CD4-positive, alpha-beta T cell treated with Interleukin-15 for 1 hour (primary cell): ENCODE measurements around the gene CHD6.

Source experiments
- DNase-seq: peaks from one replicate; pipeline ENCODE4 v3.0.0-alpha.2; 2020

Gene CHD6

DNA sequence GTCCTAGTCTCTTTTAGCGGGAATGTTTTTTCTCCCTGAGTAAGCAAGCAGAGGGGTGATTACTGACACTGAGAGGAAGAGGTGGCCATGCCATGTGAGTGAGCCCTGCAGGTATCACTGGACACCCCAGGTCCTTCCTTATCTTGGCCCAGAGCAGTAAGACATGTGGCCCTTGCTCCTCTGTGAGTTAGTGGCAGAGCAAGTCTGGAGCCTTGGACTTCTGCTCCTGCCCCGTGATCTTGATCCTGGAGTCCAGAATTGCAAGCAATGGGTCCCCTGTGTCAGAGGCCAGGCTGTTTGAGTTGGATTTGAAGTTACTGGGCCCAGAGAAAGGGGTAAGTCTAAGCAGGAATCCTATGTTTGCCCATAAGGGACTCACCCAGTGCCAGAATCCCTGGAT, 159.4 kb downstream of the CHD6 start:
- no peak for DNase-seq

DNA sequence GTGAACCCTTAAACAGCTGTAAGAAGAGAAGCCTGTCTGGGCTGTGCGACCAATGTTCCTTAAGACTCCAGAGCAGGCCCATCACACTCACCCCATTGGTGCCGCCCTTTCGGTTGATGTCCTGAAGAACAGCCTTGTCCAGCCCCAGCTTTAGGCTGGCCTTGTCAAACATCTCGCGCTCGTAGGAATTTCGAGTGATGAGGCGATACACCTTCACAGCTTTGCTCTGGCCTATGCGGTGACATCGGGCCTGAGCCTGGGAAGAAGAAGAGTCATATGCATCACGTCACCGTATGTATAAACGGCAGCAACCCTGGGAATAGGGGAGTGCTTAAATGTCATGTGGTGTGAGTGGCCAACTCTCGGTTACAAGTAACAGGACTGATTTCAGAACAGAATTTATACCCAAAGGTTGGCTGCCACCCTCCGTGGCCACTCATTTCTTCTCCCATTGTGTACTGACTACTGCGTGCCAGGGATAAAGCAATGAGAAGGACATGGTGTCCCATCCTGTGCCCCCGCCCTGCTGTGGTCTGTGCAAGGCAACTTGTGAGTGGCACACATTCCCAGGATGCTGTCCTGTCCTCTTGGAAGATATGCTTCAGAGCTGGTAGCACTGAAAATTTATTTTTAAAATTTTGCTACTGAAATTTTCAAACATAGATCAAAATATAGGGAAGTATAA, 160.9 kb downstream of the CHD6 start:
- DNase-seq, result no peak

DNA sequence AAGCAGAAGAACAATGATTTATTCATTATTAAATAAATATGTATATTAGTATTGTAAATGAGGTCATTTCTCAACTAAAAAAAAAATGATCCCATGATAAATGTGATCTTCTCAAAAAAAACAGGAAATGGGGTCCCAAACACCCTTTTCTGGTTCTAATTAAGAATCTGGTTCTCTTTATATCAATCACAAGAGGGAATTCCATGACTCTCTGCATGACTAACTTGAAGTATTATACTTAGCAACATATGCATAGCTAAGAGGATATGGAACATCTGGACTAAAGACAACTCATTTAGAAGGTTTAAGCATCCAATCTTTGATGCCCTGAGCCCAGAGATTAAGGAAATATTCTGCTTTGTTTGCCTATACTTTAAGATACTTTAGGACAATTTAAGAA, 161.8 kb downstream of the CHD6 start:
- no peak for DNase-seq

DNA sequence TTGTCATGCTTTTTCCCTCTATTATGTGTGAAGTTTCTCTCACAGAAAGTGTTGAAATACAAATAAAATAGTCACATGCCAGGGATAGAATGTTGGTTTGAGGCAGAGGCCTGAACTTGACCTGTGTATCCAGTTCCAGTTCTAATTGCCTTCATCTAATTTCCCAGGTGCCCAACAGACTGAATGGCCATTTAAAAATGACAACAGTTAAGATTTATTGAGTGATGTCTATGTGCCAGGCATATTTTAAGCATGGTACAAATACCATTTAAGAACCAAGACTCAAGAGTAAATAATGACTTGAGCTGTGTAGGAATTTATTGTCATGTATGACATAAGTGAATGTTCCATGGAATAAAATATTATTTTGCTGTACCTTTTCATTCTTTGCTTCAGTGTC, 163.9 kb downstream of the CHD6 start:
- DNase-seq, result no peak

DNA sequence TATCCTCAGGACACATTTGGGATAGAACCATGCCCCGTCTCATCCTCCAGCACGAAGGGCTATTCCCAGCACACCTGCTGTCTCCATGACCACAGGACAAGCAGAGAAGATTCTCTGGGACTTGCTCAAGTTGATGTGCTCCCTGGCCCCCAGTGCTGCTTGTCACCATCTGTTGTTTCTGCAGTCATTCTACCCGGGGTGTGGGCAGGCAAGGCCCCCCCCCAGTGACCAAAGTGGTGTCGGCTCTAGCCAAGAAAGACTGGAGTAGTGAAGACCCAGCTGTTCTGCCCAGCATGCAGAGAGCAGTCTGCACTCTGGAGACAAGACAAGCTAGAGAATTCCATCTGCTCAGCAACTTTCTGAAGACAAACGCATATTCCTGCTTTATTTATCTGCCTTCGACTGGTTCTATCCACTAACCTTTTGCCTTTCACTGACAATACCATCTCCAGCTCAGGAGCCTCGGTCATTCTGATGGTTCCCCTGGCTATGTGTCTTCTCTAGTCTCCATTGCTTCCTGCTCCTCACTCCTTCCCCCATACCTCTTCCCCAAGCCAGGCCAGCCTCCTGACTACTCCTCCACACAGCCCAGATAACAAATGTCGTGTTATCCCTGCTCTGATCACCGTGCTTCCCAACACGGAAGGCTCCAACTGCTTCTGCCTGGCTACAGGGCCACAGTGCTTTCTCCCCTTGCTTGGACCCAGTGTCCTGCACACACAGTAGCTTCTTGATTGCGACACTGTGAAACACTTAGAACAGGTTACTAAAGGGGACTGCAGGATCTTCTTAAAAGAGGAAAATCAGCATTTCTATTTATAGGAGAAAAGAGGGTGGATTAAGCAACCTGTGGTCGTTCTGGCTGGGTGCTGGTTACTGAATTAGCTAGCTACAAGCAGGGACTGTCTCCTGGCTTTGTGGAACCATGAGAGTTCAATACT, 164.9 kb downstream of the CHD6 start:
- DNase-seq, result no peak

DNA sequence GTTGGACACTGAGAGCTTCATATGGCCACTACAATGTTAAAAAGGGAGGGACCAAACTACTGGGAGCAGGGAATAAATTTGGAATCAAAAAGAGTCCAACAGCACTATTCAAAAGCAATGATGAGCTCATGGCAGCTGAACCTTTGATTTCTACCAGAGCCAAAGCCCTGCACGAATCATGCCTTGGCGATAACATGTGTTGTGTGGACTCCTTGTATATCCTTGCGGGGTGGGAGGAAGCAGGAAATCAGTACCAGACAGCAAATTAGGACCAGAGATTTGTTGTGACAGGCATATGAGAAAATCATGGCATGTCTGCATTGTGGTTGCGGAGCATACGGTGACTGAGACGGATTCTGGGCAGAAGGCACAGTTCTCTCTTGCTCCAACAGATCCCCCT, 166.0 kb downstream of the CHD6 start:
- no peak for DNase-seq

DNA sequence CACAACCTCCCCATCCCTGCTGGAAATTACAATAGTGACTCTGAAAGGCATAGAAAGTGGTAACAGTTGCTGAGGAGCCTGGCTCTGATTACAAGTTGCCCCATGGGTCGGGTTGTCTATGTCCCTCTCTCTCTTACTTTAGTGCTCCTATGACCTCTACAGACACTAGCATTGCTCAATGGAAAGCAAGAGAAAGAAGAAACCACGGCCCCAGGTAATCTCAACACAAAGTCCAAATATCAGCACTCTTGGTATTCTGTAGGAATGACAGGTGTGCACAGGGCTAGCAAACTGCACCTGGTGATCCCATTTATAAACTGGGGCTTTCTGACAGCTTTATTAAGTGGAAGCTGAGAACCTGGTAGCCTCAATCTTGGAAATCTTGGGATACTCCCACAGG, 171.2 kb downstream of the CHD6 start:
- no peak for DNase-seq

DNA sequence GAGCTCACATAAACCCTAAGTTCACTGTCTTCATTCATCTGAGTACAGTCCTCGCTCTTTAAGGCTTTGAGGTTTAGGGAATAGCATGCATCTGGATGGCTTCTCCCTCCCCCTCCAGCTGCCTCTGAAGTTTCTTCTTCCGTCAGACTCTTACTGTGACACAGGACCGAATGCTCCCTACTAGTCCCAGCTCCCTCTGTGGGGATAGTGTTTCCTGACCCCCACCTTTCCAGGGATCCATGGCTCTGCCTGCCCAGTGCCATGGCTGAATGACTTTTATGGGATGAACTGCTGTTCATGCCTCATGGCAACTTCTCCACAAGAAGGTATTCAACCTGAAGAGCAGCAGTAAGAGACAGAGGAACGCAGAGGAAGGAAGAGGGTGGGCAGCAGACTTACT, 171.7 kb downstream of the CHD6 start:
- no peak for DNase-seq

DNA sequence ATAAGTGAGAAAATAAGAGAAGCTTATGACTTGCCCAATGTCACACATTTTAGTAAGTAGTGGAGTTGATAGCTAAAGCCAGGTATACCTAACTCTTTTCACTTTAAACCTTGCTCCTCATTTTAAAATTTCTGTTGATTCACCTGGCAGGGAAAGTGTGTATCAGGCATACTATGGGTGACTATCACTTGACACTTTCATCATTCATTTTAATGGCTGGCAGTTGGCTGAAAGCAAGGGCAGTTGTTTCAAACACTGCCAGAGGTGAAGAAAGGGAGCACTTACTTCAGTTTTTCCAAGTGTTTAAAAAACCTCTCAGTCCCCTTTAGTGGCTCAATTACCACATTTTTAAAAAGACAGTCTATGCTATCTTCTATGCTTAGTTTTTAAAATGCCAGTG, 173.4 kb downstream of the CHD6 start:
- DNase-seq, result no peak

DNA sequence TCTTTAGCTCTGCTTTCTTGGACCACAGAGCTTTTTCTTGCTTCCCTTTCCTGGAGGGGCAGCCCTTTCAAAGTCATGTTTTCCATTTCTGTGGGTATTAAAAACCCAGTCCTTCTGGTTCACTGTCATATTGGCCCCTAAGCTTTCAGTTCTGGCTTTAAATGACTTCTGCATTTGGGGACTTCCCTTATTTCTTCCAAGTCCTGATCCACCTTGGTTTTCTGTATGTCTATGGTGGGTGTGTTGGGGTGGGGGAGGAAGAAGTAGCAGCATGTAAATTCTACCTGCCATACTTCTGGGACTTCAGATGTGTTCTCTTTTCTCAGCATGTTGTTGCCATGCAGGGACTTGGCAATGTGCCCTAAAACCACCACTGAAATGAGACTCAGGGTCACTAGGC, 174.5 kb downstream of the CHD6 start:
- no peak for DNase-seq

DNA sequence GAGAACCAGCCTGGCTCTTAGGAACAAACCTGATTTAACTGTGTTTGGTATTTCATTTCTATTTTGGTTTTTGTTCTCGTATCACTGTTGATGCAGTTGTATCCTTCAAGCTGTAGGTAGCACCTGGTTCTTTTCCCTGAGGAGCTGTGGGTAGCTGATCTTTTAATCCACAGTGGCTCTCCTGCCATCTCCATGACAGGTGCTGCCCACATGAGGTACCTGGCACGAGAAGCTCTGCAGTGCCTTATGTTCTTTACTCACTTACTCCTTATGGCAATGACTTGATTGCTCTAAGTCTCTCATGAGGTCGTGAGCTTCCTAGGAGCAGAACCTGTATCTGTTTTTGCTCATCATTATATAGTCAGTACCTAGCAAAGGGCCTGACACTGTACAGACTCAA, 177.3 kb downstream of the CHD6 start:
- no peak for DNase-seq

DNA sequence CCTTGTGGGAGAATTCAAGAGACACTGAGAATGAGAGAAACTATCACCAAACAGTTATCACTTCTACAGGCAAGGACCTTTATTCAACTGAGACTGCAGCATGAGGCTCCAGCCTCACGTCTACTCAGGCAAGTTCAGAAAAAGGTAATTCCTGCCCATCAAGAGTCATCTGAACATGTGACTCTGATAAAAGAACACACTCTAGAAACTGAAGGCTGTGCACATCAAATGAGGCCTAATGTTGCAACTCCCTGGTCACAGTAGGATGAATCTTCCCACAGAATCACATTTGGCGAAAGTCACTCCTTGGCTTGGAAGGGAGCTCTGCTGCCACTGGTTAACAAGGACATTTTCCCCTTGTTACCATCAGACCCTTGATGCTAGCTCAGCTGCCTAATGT, 180.3 kb downstream of the CHD6 start:
- DNase-seq, result no peak

DNA sequence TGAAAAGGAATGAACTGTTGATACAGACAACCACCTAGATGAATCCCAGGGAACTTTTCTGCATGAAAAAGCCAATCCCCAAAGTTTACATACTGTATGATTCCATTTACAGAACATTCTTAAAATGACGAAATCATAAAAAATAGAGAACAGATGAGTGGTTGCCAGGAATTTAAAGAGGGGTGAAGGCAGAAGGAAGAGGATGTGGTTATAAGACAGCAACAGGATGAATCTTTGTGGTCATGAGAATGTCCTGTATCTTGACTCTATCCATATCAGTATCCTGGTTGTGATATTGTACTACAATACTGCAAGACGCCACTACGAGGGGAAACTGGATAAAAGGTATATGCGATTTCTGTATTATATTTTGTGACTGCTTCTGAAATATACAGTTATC, 181.5 kb downstream of the CHD6 start:
- no peak for DNase-seq

DNA sequence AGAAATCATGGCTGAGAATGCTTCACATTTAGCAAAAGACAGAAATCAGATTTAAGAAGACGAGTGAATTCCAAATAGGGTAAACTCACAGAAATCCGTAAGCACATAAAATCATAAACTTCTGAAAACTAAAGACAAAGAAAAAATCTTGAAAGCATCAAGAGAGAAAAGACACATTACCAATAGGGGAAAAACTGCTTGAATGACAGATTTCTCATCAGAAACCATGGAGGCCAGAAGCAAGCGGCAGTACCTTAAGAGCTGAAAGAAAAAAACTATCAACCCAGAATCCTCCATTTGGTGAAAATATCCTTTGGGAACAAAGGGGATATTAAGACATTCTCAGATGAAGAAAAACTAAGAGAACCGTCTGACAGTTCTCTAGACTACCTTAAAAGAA, 185.0 kb downstream of the CHD6 start:
- no peak for DNase-seq

DNA sequence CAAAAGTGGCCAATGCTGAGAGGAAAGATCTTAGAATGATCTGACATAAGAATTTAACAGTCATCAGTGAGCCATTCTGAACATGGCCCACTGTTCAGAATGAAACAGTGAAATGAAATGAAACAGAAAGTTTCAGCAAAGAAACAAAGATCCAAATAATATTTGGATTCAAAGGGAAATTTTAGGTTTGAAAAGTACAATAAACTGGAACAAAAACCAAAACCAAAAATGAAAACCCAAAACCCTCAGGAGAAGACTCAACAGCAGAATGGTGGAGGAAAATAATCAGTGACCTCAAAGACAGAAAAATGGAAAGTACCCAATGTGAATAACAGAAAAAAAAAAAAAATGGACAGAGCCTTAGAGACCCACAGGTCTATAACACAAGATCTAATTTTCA, 185.4 kb downstream of the CHD6 start:
- DNase-seq, result no peak

DNA sequence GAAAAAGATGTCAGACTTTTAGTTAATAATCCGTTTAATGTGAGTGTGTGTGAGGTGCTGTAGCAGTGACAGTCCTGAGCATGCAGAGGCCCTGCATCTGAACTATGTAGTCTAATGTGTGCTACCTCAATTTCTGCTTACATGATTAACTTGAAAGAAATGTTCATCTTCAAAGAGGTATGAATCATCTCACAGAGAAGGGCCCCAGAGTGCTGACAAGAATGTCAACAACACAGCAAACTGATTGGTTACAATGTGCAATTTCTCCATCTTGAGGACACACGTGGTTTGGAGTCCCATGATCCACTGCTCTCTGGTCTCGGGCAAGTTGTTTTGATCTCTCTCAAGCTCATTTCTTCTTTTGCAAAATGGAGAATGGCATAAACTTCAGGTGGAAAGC, 189.9 kb downstream of the CHD6 start:
- no peak for DNase-seq

DNA sequence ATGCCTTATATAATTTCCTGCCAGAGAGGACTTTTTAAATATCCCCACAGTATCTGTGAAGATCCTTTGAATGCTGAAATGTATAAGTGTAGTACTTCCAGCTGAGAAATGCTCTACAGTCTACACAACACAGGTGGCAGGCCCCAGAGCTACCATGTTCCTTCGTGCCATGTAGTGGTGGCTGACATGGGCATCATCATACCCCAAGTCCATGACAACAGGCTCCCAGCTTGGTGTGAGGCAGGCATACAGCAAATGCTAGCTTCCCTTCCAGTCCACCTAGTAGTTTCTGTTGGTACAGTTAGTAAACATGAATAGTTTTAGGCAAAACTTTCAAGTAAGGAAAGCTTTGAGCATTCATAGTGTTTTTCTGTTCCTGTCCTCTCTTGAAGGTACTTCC, 190.3 kb downstream of the CHD6 start:
- no peak for DNase-seq

DNA sequence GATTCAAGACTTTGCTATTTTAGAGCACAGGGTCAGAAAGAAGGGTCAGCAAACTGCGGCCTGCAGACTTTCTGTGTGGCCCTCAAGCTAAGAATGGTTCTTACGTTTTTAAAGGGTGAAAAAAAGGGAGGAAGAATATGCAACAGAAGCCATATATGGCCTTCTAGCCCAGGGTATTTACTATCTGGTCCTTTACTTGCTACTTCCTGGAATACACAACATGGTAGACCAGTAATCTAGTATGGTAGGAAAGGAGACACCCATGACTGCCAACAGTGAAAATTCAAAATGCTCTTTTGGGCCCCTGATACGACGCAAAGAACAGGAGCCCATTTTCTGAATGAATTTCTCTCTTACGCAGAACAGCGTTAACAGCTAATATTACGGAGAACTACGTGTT, 191.2 kb downstream of the CHD6 start:
- no peak for DNase-seq

DNA sequence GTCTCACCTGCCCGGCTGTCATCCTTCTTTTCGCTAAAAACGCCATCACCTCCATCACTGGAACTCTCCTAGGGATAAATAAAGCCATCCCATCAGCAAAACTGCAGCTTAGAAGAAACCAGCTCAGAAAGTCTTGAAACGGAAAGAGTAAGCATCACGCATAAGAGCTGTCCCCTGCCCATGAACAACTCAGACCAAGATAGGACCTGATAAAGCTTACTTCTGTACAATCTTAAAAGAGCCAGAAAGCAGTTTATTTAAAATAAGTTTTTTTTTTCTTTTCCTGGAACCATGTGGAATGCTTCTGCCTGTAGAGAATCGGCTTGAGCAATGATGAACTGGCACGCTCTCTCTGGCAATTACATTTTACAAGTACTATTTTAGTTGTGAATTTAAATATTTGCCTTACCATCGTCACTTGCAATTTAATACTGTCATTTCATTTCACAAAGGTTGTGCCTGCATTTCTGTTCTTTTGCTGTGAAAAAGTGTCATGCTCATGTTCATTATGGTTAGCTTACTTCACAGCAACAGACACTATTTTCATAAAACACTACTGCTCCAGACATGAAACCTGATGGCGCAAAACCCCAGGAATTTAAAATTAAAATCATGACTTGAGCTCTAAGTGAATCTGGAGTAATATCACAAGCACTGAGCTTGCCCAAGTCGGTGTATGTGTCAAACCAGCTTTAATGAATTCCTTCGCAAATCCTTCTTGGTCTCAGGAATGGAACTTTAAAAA, 191.9 kb downstream of the CHD6 start:
- no peak for DNase-seq

DNA sequence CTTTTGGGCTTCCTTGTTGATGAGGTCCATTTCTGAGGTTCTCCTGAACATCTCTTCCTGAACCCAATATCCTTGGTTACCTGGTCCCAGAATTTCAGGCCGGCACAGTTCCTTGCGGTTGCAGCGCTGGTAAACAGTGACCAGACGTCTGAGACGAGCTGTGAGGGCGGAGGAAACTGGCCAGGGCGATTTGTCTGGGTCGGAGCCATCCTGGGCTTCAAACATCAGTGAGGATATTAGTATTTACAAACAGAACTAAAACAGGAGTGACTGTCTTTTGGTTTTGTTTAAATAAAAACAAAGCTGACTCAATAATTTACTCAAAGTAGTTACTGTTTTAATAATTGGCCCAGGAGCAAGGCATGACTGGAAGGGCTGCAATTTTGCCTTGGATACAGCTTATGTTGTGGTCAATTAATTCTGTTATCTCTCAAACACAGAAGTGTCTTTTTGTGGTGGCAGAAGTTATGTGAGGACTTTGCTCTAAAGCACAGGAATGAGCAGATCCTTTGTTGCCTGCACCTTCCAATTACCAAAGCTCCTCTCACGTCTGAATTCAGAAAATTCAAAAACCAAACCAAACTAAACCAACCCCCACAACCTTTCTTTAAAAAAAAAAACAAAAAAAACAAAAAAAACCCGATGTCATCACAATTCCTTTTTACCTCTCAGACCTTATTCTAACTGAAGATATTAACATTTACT, 192.8 kb downstream of the CHD6 start:
- DNase-seq, result no peak

DNA sequence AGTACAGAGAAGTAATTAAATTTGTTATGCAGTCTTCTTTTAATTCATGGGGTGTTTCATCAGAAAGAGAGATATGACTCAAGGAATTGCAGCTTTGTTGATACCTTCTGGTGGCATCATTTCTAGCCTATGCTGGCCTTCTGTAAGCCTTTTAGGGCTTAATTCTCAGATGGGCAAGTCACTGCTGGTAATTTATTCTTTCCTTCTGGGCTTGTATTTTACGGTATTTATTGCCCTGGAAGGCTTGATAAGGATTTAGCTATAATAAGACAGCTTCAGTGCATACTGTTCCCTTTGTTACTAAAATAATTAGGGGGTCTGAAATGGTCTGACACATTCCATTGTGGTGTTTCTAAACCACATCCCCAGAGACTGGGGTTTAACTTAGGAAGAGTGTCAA, 193.6 kb downstream of the CHD6 start:
- no peak for DNase-seq

DNA sequence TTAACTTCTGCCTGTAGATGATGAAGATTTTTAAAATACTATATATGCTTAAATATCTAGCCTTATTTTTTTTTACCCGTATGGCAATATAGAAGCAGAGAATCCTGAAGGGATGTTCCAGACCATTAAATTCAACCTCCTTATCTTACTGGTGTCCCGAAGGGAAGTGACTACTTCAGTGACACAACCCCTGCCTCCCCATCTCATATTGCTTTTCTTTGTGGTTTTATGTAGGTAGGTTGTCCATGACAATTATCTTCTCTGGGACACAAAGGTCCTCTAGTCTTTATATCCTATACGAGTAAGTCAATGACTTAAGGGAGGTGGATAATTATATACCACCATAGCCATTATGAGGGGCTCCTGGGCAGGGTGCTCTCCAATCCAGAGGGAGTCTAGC, 194.2 kb downstream of the CHD6 start:
- no peak for DNase-seq

DNA sequence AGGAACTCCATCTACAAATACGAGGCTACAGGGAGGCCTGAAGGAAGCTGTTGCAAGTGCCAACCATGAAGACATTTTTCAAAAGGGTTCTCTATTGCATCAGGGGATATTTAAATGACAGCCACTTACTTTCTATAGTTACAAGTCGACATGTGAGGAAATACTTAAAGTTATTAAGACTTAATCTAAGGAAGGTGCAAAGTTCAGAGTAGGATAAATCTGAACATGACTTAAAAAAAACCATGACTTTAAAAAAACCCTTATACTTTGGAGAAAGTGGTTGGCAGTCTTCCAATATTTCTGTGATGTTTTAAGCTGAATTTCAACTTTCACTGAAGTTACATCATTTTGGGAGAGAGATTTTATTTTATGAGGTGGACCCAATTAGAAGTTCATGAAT, 195.2 kb downstream of the CHD6 start:
- DNase-seq, result no peak
